ENCODE data around the gene MFSD12. TPM values are rescaled to one million over a fixed set of nuclear protein-coding genes. Genes with fewer than 3 reads are reported as not detected.

MFSD12 gene
- total RNA-seq, 1 donor from 2014 or later: 80.9 TPM

GRCh38 chr19:3580156-3580934 lies 23.0 kb upstream of the MFSD12 start:
- H3K4me1 Mint-ChIP-seq (ENCODE audit: unreplicated experiment): peaks cover 3% of the 10 kb centered on the region
- TF ChIP-seq, protein P1, sequence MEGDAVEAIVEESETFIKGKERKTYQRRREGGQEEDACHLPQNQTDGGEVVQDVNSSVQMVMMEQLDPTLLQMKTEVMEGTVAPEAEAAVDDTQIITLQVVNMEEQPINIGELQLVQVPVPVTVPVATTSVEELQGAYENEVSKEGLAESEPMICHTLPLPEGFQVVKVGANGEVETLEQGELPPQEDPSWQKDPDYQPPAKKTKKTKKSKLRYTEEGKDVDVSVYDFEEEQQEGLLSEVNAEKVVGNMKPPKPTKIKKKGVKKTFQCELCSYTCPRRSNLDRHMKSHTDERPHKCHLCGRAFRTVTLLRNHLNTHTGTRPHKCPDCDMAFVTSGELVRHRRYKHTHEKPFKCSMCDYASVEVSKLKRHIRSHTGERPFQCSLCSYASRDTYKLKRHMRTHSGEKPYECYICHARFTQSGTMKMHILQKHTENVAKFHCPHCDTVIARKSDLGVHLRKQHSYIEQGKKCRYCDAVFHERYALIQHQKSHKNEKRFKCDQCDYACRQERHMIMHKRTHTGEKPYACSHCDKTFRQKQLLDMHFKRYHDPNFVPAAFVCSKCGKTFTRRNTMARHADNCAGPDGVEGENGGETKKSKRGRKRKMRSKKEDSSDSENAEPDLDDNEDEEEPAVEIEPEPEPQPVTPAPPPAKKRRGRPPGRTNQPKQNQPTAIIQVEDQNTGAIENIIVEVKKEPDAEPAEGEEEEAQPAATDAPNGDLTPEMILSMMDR (conservative IDR thresholded peaks at IDR 0.05): no peak
- H3K27me3 Mint-ChIP-seq: peaks cover 28% of the 10 kb centered on the region
- H3K27ac Mint-ChIP-seq: no peak overlapping the region
- no peaks in the 10 kb centered on the region for H3K9me3 Mint-ChIP-seq
- DNase-seq (ENCODE audit: extremely low spot score, unreplicated experiment): no peak
- H3K4me3 Mint-ChIP-seq: no peak overlapping the region
- H3K36me3 Mint-ChIP-seq: peaks cover 2% of the 10 kb centered on the region

DNA sequence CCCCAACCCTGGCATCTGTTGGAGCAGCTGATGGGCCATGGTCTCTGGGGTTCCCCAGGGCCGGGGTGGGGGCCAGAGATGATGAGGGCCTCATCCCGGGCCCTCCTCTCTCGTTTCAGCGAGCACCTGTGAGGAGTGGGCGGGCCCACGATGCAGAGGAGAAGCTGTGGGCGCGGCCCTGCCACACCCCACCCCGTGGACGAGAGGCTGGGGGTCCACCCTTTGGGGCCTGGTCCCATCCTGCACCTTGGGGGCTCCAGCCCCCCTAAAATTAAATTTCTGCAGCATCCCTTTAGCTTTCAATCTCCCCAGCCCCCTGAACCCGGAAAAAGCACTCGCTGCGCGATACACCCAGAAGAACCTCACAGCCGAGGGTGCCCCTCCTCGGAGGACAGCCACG lies 21.0 kb upstream of the MFSD12 start:
- H3K4me1 Mint-ChIP-seq (ENCODE audit: unreplicated experiment): peaks cover 12% of the 10 kb centered on the region
- TF ChIP-seq, protein P1 (conservative IDR thresholded peaks at IDR 0.05): no peak
- no peak overlapping the region for H3K27ac Mint-ChIP-seq
- no peak overlapping the region for H3K4me3 Mint-ChIP-seq
- H3K27me3 Mint-ChIP-seq: peaks cover 25% of the 10 kb centered on the region
- no peaks in the 10 kb centered on the region for H3K9me3 Mint-ChIP-seq
- no peak for DNase-seq (ENCODE audit: extremely low spot score, unreplicated experiment)
- peaks cover 7% of the 10 kb centered on the region for H3K36me3 Mint-ChIP-seq

DNA sequence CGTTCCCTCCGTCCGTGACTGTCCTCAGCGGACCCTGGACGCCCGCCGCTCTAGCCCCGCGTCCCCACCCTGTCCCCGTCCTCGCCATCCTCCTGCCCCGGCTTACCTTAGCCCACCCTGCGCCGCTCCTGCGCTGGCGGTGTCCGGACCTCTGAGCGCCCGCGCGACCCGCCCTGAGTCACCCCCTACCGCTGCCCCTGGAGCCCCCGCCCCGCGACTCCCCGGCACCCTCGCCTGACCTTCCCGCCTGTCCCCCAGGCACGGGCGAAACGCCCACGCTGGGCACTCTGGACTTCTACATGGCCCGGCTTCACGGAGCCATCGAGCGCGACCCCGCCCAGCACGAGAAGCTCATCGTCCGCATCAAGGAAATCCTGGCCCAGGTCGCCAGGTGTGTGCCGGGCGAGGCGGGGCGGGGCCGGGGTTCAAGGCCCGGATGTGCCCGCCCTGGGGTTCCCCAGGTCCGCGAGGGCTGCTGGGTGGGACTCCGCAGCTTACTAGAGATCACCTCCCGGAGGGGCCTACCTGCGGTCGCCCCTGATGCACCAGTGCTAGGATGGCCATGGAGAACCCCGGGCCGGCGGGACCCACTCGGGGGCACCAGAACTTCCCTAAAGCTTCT lies 20.4 kb upstream of the MFSD12 start:
- H3K4me1 Mint-ChIP-seq (ENCODE audit: unreplicated experiment): peaks cover 12% of the 10 kb centered on the region
- H3K27me3 Mint-ChIP-seq: peaks cover 21% of the 10 kb centered on the region
- TF ChIP-seq, protein P1 (conservative IDR thresholded peaks at IDR 0.05): no peak
- DNase-seq (ENCODE audit: extremely low spot score, unreplicated experiment): no peak
- H3K9me3 Mint-ChIP-seq: no peaks in the 10 kb centered on the region
- H3K36me3 Mint-ChIP-seq: peaks cover 7% of the 10 kb centered on the region
- no peak overlapping the region for H3K4me3 Mint-ChIP-seq
- H3K27ac Mint-ChIP-seq: no peak overlapping the region

GRCh38 chr19:3576696-3577443 lies 19.5 kb upstream of the MFSD12 start:
- peaks cover 7% of the 10 kb centered on the region for H3K36me3 Mint-ChIP-seq
- H3K4me3 Mint-ChIP-seq: peak overlapping the region; percentile 81
- no peaks in the 10 kb centered on the region for H3K9me3 Mint-ChIP-seq
- no peak for DNase-seq (ENCODE audit: extremely low spot score, unreplicated experiment)
- H3K27ac Mint-ChIP-seq: no peak overlapping the region
- peaks cover 12% of the 10 kb centered on the region for H3K4me1 Mint-ChIP-seq (ENCODE audit: unreplicated experiment)
- peaks cover 18% of the 10 kb centered on the region for H3K27me3 Mint-ChIP-seq
- TF ChIP-seq, protein P1 (conservative IDR thresholded peaks at IDR 0.05): no peak

DNA sequence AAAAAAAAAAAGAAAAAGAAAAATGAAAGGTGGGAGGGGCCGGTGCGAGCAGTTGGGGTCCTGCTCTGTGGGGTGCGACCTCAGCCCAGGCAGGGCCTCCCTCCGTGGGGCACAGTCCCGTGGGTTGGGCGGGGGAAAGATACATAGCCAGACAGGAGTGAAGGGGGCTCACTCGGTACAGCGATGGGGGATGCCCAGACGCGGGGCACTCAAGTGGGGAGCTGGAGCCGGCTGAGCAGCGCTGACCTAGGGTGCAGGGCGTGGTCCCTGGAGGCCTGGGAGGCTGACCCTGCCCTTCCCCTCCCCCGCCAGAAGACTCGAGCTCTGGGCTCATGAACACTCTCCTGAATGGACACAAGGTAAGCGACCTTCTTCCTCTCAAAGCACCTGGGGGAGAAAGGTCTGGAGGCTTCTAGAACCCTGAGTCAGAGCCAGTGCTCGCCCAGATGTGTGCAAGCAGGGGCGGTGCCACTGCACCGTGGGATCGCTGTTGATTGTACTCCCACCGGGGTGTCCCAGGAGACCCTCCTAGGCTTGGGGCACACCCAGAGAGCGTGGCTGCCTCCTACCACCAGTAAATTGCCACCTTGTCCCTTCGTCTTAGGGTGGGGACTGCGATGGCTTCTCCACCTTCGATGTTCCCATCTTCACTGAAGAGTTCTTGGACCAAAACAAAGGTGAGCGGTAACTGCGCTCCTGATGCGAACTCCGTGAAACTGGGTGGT lies 18.7 kb upstream of the MFSD12 start:
- Mint-ChIP-seq H3K4me3 (peak overlapping the region; percentile 81), H3K27ac (no peak overlapping the region), H3K9me3 (no peaks in the 10 kb centered on the region), H3K36me3 (peaks cover 7% of the 10 kb centered on the region), H3K4me1 (ENCODE audit: unreplicated experiment) (peaks cover 16% of the 10 kb centered on the region), H3K27me3 (peaks cover 18% of the 10 kb centered on the region)
- no peak for DNase-seq (ENCODE audit: extremely low spot score, unreplicated experiment)
- TF ChIP-seq, protein P1 (conservative IDR thresholded peaks at IDR 0.05): no peak

Measured in type B pancreatic cell (in vitro differentiated cells).